Ovary (tissue), 3 donors: ENCODE data around the gene SLC25A25.

Source experiments
- EP300 ChIP-seq: sonication (generic); formaldehyde crosslinking; IDR thresholded peaks from one replicate; pipeline ENCODE4 v1.6.1; 2017; ENCODE audit warnings: antibody characterized with exemption
- POLR2A ChIP-seq: fragments of 450-650 bp; IDR thresholded peaks from one replicate; pipeline ENCODE4 v1.6.1; 2017; ENCODE audit warnings: antibody characterized with exemption, mild to moderate bottlenecking, moderate library complexity
- TF ChIP-seq, protein P1 (sequence below), 3 donors: fragments of 450-650 bp in 2 of 3; fragments of 200-600 bp in 1 of 3; IDR thresholded peaks; one replicate each; pipeline versions ENCODE4 v1.5.1 to v1.8.0; 2016 to 2022; ENCODE audit warnings: antibody characterized with exemption in 3 of 3, mild to moderate bottlenecking in 1 of 3
- donor health status: DM: no; HTN: no; CAD: no.

DNA sequence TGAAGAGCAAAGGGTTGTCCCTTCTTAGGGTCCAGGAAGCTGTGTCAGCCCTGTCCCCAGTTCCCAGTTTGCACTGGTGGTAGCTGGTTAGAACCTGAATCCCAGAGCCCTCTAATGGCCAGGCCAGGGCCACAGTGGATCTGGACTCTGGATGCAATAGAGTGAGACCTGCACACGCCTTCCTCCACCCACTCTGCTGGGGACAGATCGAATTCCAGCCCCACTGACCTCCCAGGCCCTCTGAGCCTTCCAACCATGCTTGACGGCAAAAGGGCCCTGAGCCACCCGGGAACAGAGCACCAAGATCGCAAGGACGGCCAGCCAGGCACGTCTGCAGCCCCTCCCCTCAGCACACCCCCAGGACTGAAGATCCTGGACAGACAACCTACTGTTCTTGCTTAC lies 24.6 kb upstream of the SLC25A25 start:
- TF ChIP-seq, protein P1, sequence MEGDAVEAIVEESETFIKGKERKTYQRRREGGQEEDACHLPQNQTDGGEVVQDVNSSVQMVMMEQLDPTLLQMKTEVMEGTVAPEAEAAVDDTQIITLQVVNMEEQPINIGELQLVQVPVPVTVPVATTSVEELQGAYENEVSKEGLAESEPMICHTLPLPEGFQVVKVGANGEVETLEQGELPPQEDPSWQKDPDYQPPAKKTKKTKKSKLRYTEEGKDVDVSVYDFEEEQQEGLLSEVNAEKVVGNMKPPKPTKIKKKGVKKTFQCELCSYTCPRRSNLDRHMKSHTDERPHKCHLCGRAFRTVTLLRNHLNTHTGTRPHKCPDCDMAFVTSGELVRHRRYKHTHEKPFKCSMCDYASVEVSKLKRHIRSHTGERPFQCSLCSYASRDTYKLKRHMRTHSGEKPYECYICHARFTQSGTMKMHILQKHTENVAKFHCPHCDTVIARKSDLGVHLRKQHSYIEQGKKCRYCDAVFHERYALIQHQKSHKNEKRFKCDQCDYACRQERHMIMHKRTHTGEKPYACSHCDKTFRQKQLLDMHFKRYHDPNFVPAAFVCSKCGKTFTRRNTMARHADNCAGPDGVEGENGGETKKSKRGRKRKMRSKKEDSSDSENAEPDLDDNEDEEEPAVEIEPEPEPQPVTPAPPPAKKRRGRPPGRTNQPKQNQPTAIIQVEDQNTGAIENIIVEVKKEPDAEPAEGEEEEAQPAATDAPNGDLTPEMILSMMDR (IDR thresholded peaks at IDR 0.05) = no peak
- TF ChIP-seq POLR2A (no peak), EP300 (no peak)
